ENCODE measurements around the gene PRRC1. TPM values are rescaled to one million over a fixed set of nuclear protein-coding genes. Genes with fewer than 3 reads are reported as not detected.
"Not testable (repeated sequence)": the region's sequence is repeated elsewhere in the genome, so short reads cannot be mapped to it uniquely, and the experiment has no call there.

PRRC1 gene
- total and polyA plus RNA-seq, 7 experiments from 2014 or later: 34.6 to 56.6 (median 41.4) TPM

GRCh38 chr5:127564002-127564769 lies 46.7 kb downstream of the PRRC1 start:
- ChIA-PET CTCF (interaction anchor here (0.6 to 2.5 kb wide), 8 partner anchors 11 to 922 kb away, joined by 3 to 12 read pairs (median 4); no protein-coding TSS in a partner anchor), POLR2A (no interaction called here)
- intact Hi-C loops (cut with micrococcal nuclease): loop anchor here (1.0 to 10.0 kb wide), 6 partner anchors 183 to 1341 kb away; no protein-coding TSS in a partner anchor
- peaks cover 0 to 2% (median 0%) of the 10 kb centered on the region in 11 donors for H3K9me3 Mint-ChIP-seq
- DNase-seq: peak in 8 of 9 donors; percentile 21 to 61 (median 47)
- Histone ChIP-seq H3K4me1 (ENCODE audit: control insufficient read depth in 2 of 2, insufficient read depth in 2 of 2, low read length in 2 of 2) (no peaks in the 10 kb centered on the region), H3K9me3 (ENCODE audit: control insufficient read depth in 2 of 3, low read length in 3 of 3) (no peaks in the 10 kb centered on the region), H3K27me3 (ENCODE audit: control insufficient read depth in 2 of 2, insufficient read depth in 2 of 2, low read length in 2 of 2) (no peaks in the 10 kb centered on the region), H3K36me3 (ENCODE audit: control insufficient read depth in 2 of 3, insufficient read depth in 3 of 3, low read length in 3 of 3) (no peaks in the 10 kb centered on the region), H3K27ac (ENCODE audit: low read depth, low read length) (no peak overlapping the region), H3K4me3 (ENCODE audit: low read length) (no peak overlapping the region)
- H3K27me3 Mint-ChIP-seq: peaks cover 12 to 32% (median 20%) of the 10 kb centered on the region in 5 donors
- no peak overlapping the region for H3K4me3 Mint-ChIP-seq
- peaks cover 0 to 16% (median 0%) of the 10 kb centered on the region in 7 donors for H3K4me1 Mint-ChIP-seq
- ATAC-seq: peak; percentile 79
- H3K36me3 Mint-ChIP-seq: peaks cover 0 to 4% (median 0%) of the 10 kb centered on the region in 5 donors
- no peak overlapping the region for H3K27ac Mint-ChIP-seq

- CTCF ChIA-PET: no interaction called here
- Mint-ChIP-seq H3K27ac (no peak overlapping the region), H3K9me3 (peaks cover 0 to 2% (median 0%) of the 10 kb centered on the region in 11 donors), H3K4me3 (no peak overlapping the region), H3K36me3 (no peaks in the 10 kb centered on the region), H3K4me1 (peaks cover 0 to 16% (median 0%) of the 10 kb centered on the region in 7 donors), H3K27me3 (peaks cover 17 to 32% (median 25%) of the 10 kb centered on the region in 5 donors)
- Histone ChIP-seq H3K27ac (ENCODE audit: low read depth, low read length) (no peak overlapping the region), H3K4me3 (ENCODE audit: low read length) (no peak overlapping the region), H3K9me3 (ENCODE audit: control insufficient read depth in 2 of 3, low read length in 3 of 3) (no peaks in the 10 kb centered on the region), H3K4me1 (ENCODE audit: control insufficient read depth in 2 of 2, insufficient read depth in 2 of 2, low read length in 2 of 2) (no peaks in the 10 kb centered on the region), H3K27me3 (ENCODE audit: control insufficient read depth in 2 of 2, insufficient read depth in 2 of 2, low read length in 2 of 2) (no peaks in the 10 kb centered on the region), H3K36me3 (ENCODE audit: control insufficient read depth in 2 of 3, insufficient read depth in 3 of 3, low read length in 3 of 3) (no peaks in the 10 kb centered on the region)
- ATAC-seq: no peak
- no peak for DNase-seq
- POLR2A ChIA-PET: no interaction called here
- intact Hi-C loops (cut with micrococcal nuclease): loop anchor here (2.0 to 10.0 kb wide), 2 partner anchors 181 to 1339 kb away; no protein-coding TSS in a partner anchor
These were observed 48.3 kb downstream of the PRRC1 start for GRCh38 chr5:127565586-127566270.

- peaks cover 23 to 42% (median 26%) of the 10 kb centered on the region in 5 donors for H3K27me3 Mint-ChIP-seq
These were observed 49.8 kb downstream of the PRRC1 start for GRCh38 chr5:127567026-127567768.

GRCh38 chr5:127568166-127568565 lies 50.7 kb downstream of the PRRC1 start:
- Histone ChIP-seq H3K27me3 (ENCODE audit: control insufficient read depth in 2 of 2, insufficient read depth in 2 of 2, low read length in 2 of 2) (no peaks in the 10 kb centered on the region), H3K27ac (ENCODE audit: low read depth, low read length) (no peak overlapping the region), H3K9me3 (ENCODE audit: control insufficient read depth in 2 of 3, low read length in 3 of 3) (no peaks in the 10 kb centered on the region), H3K4me3 (ENCODE audit: low read length) (no peak overlapping the region), H3K36me3 (ENCODE audit: control insufficient read depth in 2 of 3, insufficient read depth in 3 of 3, low read length in 3 of 3) (no peaks in the 10 kb centered on the region), H3K4me1 (ENCODE audit: control insufficient read depth in 2 of 2, insufficient read depth in 2 of 2, low read length in 2 of 2) (no peaks in the 10 kb centered on the region)
- Mint-ChIP-seq H3K27me3 (peaks cover 21 to 47% (median 25%) of the 10 kb centered on the region in 5 donors), H3K4me1 (peaks cover 0 to 16% (median 0%) of the 10 kb centered on the region in 7 donors), H3K9me3 (peaks cover 0 to 4% (median 0%) of the 10 kb centered on the region in 11 donors), H3K27ac (no peak overlapping the region), H3K36me3 (no peaks in the 10 kb centered on the region), H3K4me3 (peak overlapping the region in 2 of 10 donors; percentile 55 to 65)
- CTCF ChIA-PET: no interaction called here
- intact Hi-C loops (cut with micrococcal nuclease): loop anchor here in 1 of 2 donors (10.0 kb wide), 1 partner anchor 1337 kb away; no protein-coding TSS in a partner anchor
- DNase-seq (no peak), ATAC-seq (peak; percentile 22)
- POLR2A ChIA-PET: no interaction called here

More at GRCh38 chr5:127567026-127567768, 49.8 kb downstream of the PRRC1 start:
- no peaks in the 10 kb centered on the region for H3K36me3 ChIP-seq (ENCODE audit: control insufficient read depth in 2 of 3, insufficient read depth in 3 of 3, low read length in 3 of 3)
- intact Hi-C loops (cut with micrococcal nuclease): loop anchor here in 1 of 2 donors (10.0 kb wide), 1 partner anchor 1338 kb away; no protein-coding TSS in a partner anchor
- H3K36me3 Mint-ChIP-seq: no peaks in the 10 kb centered on the region
- H3K4me3 Mint-ChIP-seq: no peak overlapping the region
- H3K4me1 ChIP-seq (ENCODE audit: control insufficient read depth in 2 of 2, insufficient read depth in 2 of 2, low read length in 2 of 2): no peaks in the 10 kb centered on the region
- H3K27ac Mint-ChIP-seq: no peak overlapping the region
- no peaks in the 10 kb centered on the region for H3K9me3 ChIP-seq (ENCODE audit: control insufficient read depth in 2 of 3, low read length in 3 of 3)
- POLR2A ChIA-PET: no interaction called here
- DNase-seq (no peak), ATAC-seq (peak; percentile 11)
- CTCF ChIA-PET: no interaction called here
- H3K9me3 Mint-ChIP-seq: peaks cover 0 to 2% (median 0%) of the 10 kb centered on the region in 11 donors
- H3K4me1 Mint-ChIP-seq: peaks cover 0 to 16% (median 0%) of the 10 kb centered on the region in 7 donors
- no peaks in the 10 kb centered on the region for H3K27me3 ChIP-seq (ENCODE audit: control insufficient read depth in 2 of 2, insufficient read depth in 2 of 2, low read length in 2 of 2)
- H3K4me3 ChIP-seq (ENCODE audit: low read length): no peak overlapping the region
- no peak overlapping the region for H3K27ac ChIP-seq (ENCODE audit: low read depth, low read length)

- H3K9me3 Mint-ChIP-seq: peaks cover 0 to 16% (median 6%) of the 10 kb centered on the region in 11 donors
- H3K27ac Mint-ChIP-seq; H3K27ac ChIP-seq (ENCODE audit: low read depth, low read length); CTCF ChIA-PET; H3K27me3 ChIP-seq (ENCODE audit: control insufficient read depth in 2 of 2, insufficient read depth in 2 of 2, low read length in 2 of 2); DNase-seq; ATAC-seq; H3K4me3 ChIP-seq (ENCODE audit: low read length); H3K4me1 ChIP-seq (ENCODE audit: control insufficient read depth in 2 of 2, insufficient read depth in 2 of 2, low read length in 2 of 2); H3K4me3 Mint-ChIP-seq; H3K9me3 ChIP-seq (ENCODE audit: control insufficient read depth in 2 of 3, low read length in 3 of 3); H3K36me3 Mint-ChIP-seq; H3K36me3 ChIP-seq (ENCODE audit: control insufficient read depth in 2 of 3, insufficient read depth in 3 of 3, low read length in 3 of 3); POLR2A ChIA-PET: not testable (repeated sequence)
- intact Hi-C loops (cut with micrococcal nuclease): loop anchor here in 1 of 2 donors (10.0 kb wide), 1 partner anchor 1335 kb away; no protein-coding TSS in a partner anchor
- H3K27me3 Mint-ChIP-seq: peaks cover 17 to 55% (median 25%) of the 10 kb centered on the region in 5 donors
- H3K4me1 Mint-ChIP-seq: peaks cover 0 to 16% (median 0%) of the 10 kb centered on the region in 7 donors
These were observed 52.0 kb downstream of the PRRC1 start for GRCh38 chr5:127569471-127569870.
